WTC11 (cell line): ENCODE data around the gene REEP2. TPM values are rescaled to one million over a fixed set of nuclear protein-coding genes. Genes with fewer than 3 reads are reported as not detected.

Experiments
- ATAC-seq: fragments of 200-7000 bp; cut with Tn5 transposase; 2 replicates; pipeline ENCODE4 v1.10.0; 2021; ENCODE audit warnings: mild to moderate bottlenecking, moderate library complexity
- CTCF ChIA-PET: fragments of 300-600 bp; sonication (Branson Sonifier 250); formaldehyde crosslinking; loops from one replicate; lab custom pipeline; 2021; ENCODE audit warnings: antibody characterized with exemption; lab: Charles Lee
- POLR2A ChIA-PET: fragments of 350-600 bp; sonication (Branson Sonifier 250); formaldehyde crosslinking; loops from one replicate; lab custom pipeline; 2021; ENCODE audit warnings: antibody characterized with exemption; lab: Charles Lee
- DNase-seq: peaks from one replicate; pipeline ENCODE4 v3.0.0; 2021; ENCODE audit warnings: low spot score
- H3K27ac Mint-ChIP-seq: 2 replicates; pipeline ENCODE4 v1.8.0; 2021; ENCODE audit warnings: mixed read lengths
- H3K27me3 Mint-ChIP-seq: 2 replicates; pipeline ENCODE4 v1.8.0; 2021; ENCODE audit warnings: low read depth, mild to moderate bottlenecking, moderate library complexity, mixed read lengths
- H3K36me3 Mint-ChIP-seq: 2 replicates; pipeline ENCODE4 v1.8.0; 2021; ENCODE audit warnings: mixed read lengths
- H3K4me1 Mint-ChIP-seq: 2 replicates; pipeline ENCODE4 v1.8.0; 2022; ENCODE audit warnings: mixed read lengths
- H3K4me3 Mint-ChIP-seq: 2 replicates; pipeline ENCODE4 v1.8.0; 2021; ENCODE audit warnings: mild to moderate bottlenecking, moderate library complexity, mixed read lengths
- H3K9me3 Mint-ChIP-seq: 2 replicates; pipeline ENCODE4 v1.8.0; 2021; ENCODE audit warnings: mixed read lengths
- CBFB ChIP-seq: sonication (generic); formaldehyde crosslinking; IDR thresholded peaks from 2 replicates; pipeline ENCODE4 v1.8.1; 2022; ENCODE audit warnings: mild to moderate bottlenecking, low read depth, missing genetic modification reagents
- FOXK1 ChIP-seq: sonication (generic); formaldehyde crosslinking; IDR thresholded peaks from 2 replicates; pipeline ENCODE4 v1.8.0; 2022; ENCODE audit warnings: mild to moderate bottlenecking, moderate library complexity, missing genetic modification reagents
- GTF2I ChIP-seq: fragments of 250-450 bp; sonication (Bioruptor Pico); conservative IDR thresholded peaks from 2 replicates; pipeline ENCODE4 v1.4.0; 2021; ENCODE audit warnings: mild to moderate bottlenecking
- JAZF1 ChIP-seq: fragments of 250-450 bp; sonication (Bioruptor Pico); IDR thresholded peaks from 2 replicates; pipeline ENCODE4 v1.9.0; 2021; ENCODE audit warnings: moderate library complexity, mild to moderate bottlenecking, inconsistent platforms
- JUN ChIP-seq: sonication (generic); formaldehyde crosslinking; IDR thresholded peaks from 2 replicates; pipeline ENCODE4 v1.8.0; 2023; ENCODE audit warnings: mild to moderate bottlenecking, missing genetic modification reagents
- MXD4 ChIP-seq: fragments of 250-450 bp; sonication (Bioruptor Pico); IDR thresholded peaks from 2 replicates; pipeline ENCODE4 v1.8.0; 2021; ENCODE audit warnings: mild to moderate bottlenecking, moderate library complexity, borderline replicate concordance
- MYBL2 ChIP-seq: sonication (generic); formaldehyde crosslinking; IDR thresholded peaks from 2 replicates; pipeline ENCODE4 v1.8.1; 2023; ENCODE audit warnings: mild to moderate bottlenecking, moderate library complexity, missing genetic modification reagents
- NFATC4 ChIP-seq: fragments of 250-450 bp; sonication (Bioruptor Pico); IDR thresholded peaks from 2 replicates; pipeline ENCODE4 v1.9.0; 2021; ENCODE audit warnings: mild to moderate bottlenecking
- NFE2L1 ChIP-seq: sonication (generic); formaldehyde crosslinking; IDR thresholded peaks from 2 replicates; pipeline ENCODE4 v1.8.1; 2023; ENCODE audit warnings: missing genetic modification reagents
- NFYB ChIP-seq: sonication (generic); formaldehyde crosslinking; conservative IDR thresholded peaks from 2 replicates; pipeline ENCODE4 v1.8.0; 2022; ENCODE audit warnings: low read depth, missing genetic modification reagents
- NR1H2 ChIP-seq: sonication (generic); formaldehyde crosslinking; IDR thresholded peaks from 2 replicates; pipeline ENCODE4 v1.9.0; 2021; ENCODE audit warnings: mild to moderate bottlenecking, moderate library complexity, missing genetic modification reagents
- NR2C2 ChIP-seq: sonication (generic); formaldehyde crosslinking; IDR thresholded peaks from 2 replicates; pipeline ENCODE4 v1.8.0; 2022; ENCODE audit warnings: mild to moderate bottlenecking, missing genetic modification reagents
- OVOL2 ChIP-seq: fragments of 250-450 bp; sonication (Bioruptor Pico); IDR thresholded peaks from 2 replicates; pipeline ENCODE4 v1.9.0; 2021; ENCODE audit warnings: mild to moderate bottlenecking, borderline replicate concordance
- TEAD4 ChIP-seq: sonication (generic); formaldehyde crosslinking; IDR thresholded peaks from 2 replicates; pipeline ENCODE4 v1.8.0; 2022; ENCODE audit warnings: mild to moderate bottlenecking, missing genetic modification reagents
- TP53 ChIP-seq: sonication (generic); formaldehyde crosslinking; IDR thresholded peaks from 2 replicates; pipeline ENCODE4 v1.8.1; 2023; ENCODE audit warnings: mild to moderate bottlenecking, missing genetic modification reagents
- ZBTB21 ChIP-seq: sonication (generic); formaldehyde crosslinking; IDR thresholded peaks from 2 replicates; pipeline ENCODE4 v1.8.1; 2023; ENCODE audit warnings: mild to moderate bottlenecking, missing genetic modification reagents, borderline replicate concordance
- ZNF138 ChIP-seq: sonication (generic); formaldehyde crosslinking; conservative IDR thresholded peaks from 2 replicates; pipeline ENCODE4 v1.8.1; 2022; ENCODE audit warnings: mild to moderate bottlenecking, moderate library complexity, missing genetic modification reagents
- ZNF317 ChIP-seq: sonication (generic); formaldehyde crosslinking; IDR thresholded peaks from 2 replicates; pipeline ENCODE4 v1.8.1; 2023; ENCODE audit warnings: low read depth, mild to moderate bottlenecking, moderate library complexity, missing genetic modification reagents, borderline replicate concordance
- ZNF416 ChIP-seq: fragments of 250-450 bp; sonication (Bioruptor Pico); IDR thresholded peaks from 2 replicates; pipeline ENCODE4 v1.9.0; 2021; ENCODE audit warnings: mild to moderate bottlenecking, inconsistent platforms
- total RNA-seq: library from RNA; stranded (reverse); gene quantifications from 3 replicates; pipeline ENCODE4 v1.2.3, GENCODE V29; 2021
- TF ChIP-seq, protein P1 (sequence below): sonication (generic); formaldehyde crosslinking; IDR thresholded peaks from 2 replicates; pipeline ENCODE4 v1.8.1; 2022; ENCODE audit warnings: low read depth, missing genetic modification reagents, borderline replicate concordance
- TF ChIP-seq, protein P2 (sequence below): sonication (generic); formaldehyde crosslinking; conservative IDR thresholded peaks from 2 replicates; pipeline ENCODE4 v1.8.1; 2023; ENCODE audit warnings: mild to moderate bottlenecking, low read depth, missing genetic modification reagents, moderate library complexity
- TF ChIP-seq, protein P3 (sequence below): sonication (generic); formaldehyde crosslinking; conservative IDR thresholded peaks from 2 replicates; pipeline ENCODE4 v1.8.1; 2022; ENCODE audit warnings: mild to moderate bottlenecking, missing genetic modification reagents
- TF ChIP-seq, protein P4 (sequence below): sonication (generic); formaldehyde crosslinking; IDR thresholded peaks from 2 replicates; pipeline ENCODE4 v1.8.0; 2022; ENCODE audit warnings: mild to moderate bottlenecking, missing genetic modification reagents
- TF ChIP-seq, protein P5 (sequence below): fragments of 200-600 bp; IDR thresholded peaks from 2 replicates; pipeline ENCODE4 v1.8.0; 2022; ENCODE audit warnings: antibody characterized with exemption

REEP2 gene
- total RNA-seq, 1 experiment from 2014 or later: 51.1 TPM

DNA sequence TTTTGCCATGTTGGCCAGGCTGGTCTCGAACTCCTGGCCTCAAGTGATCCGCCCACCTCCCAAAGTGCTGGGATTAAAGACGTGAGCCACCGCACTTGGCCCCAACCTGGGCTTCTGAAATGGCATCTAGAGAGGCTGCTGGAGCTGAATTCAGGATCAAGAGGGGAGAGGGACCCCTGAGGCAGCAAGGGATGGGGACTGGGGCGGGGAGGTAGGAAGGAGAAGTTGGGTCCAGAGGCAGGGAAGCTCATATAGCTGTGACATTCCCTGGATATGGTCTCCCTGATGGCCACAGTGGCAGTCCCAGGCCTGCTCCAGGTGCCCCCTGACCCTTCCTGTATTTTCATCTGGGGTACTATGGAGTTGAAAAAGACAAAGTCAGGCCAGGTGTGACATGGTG is 12.1 kb downstream of the REEP2 start:
- Mint-ChIP-seq H3K27me3 (no peaks in the 10 kb centered on the region; the same call in 1 of the 2 replicates), H3K4me1 (peaks cover 29% of the 10 kb centered on the region), H3K4me3 (no peak overlapping the region), H3K9me3 (no peaks in the 10 kb centered on the region), H3K36me3 (no peaks in the 10 kb centered on the region), H3K27ac (no peak overlapping the region)
- DNase-seq (no peak), ATAC-seq (no peak)
- POLR2A ChIA-PET: no interaction called here
- TF ChIP-seq, protein P1, sequence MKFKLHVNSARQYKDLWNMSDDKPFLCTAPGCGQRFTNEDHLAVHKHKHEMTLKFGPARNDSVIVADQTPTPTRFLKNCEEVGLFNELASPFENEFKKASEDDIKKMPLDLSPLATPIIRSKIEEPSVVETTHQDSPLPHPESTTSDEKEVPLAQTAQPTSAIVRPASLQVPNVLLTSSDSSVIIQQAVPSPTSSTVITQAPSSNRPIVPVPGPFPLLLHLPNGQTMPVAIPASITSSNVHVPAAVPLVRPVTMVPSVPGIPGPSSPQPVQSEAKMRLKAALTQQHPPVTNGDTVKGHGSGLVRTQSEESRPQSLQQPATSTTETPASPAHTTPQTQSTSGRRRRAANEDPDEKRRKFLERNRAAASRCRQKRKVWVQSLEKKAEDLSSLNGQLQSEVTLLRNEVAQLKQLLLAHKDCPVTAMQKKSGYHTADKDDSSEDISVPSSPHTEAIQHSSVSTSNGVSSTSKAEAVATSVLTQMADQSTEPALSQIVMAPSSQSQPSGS (CRISPR knock-in tag): no peak
- TF ChIP-seq, protein P2, sequence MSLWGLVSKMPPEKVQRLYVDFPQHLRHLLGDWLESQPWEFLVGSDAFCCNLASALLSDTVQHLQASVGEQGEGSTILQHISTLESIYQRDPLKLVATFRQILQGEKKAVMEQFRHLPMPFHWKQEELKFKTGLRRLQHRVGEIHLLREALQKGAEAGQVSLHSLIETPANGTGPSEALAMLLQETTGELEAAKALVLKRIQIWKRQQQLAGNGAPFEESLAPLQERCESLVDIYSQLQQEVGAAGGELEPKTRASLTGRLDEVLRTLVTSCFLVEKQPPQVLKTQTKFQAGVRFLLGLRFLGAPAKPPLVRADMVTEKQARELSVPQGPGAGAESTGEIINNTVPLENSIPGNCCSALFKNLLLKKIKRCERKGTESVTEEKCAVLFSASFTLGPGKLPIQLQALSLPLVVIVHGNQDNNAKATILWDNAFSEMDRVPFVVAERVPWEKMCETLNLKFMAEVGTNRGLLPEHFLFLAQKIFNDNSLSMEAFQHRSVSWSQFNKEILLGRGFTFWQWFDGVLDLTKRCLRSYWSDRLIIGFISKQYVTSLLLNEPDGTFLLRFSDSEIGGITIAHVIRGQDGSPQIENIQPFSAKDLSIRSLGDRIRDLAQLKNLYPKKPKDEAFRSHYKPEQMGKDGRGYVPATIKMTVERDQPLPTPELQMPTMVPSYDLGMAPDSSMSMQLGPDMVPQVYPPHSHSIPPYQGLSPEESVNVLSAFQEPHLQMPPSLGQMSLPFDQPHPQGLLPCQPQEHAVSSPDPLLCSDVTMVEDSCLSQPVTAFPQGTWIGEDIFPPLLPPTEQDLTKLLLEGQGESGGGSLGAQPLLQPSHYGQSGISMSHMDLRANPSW (CRISPR knock-in tag): no peak
- no peak for TF ChIP-seq NFATC4 (CRISPR knock-in tag)
- TF ChIP-seq NR2C2: no peak
- TF ChIP-seq MXD4 (CRISPR knock-in tag): no peak
- no peak for TF ChIP-seq NFYB (CRISPR knock-in tag)
- TF ChIP-seq ZNF138: no peak
- TF ChIP-seq, protein P3, sequence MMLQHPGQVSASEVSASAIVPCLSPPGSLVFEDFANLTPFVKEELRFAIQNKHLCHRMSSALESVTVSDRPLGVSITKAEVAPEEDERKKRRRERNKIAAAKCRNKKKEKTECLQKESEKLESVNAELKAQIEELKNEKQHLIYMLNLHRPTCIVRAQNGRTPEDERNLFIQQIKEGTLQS (CRISPR knock-in tag): no peak
- TF ChIP-seq CBFB (CRISPR knock-in tag): no peak
- TF ChIP-seq, protein P4, sequence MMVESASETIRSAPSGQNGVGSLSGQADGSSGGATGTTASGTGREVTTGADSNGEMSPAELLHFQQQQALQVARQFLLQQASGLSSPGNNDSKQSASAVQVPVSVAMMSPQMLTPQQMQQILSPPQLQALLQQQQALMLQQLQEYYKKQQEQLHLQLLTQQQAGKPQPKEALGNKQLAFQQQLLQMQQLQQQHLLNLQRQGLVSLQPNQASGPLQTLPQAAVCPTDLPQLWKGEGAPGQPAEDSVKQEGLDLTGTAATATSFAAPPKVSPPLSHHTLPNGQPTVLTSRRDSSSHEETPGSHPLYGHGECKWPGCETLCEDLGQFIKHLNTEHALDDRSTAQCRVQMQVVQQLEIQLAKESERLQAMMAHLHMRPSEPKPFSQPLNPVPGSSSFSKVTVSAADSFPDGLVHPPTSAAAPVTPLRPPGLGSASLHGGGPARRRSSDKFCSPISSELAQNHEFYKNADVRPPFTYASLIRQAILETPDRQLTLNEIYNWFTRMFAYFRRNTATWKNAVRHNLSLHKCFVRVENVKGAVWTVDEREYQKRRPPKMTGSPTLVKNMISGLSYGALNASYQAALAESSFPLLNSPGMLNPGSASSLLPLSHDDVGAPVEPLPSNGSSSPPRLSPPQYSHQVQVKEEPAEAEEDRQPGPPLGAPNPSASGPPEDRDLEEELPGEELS (CRISPR knock-in tag): no peak
- no peak for TF ChIP-seq FOXK1 (CRISPR knock-in tag)
- no peak for TF ChIP-seq OVOL2
- TF ChIP-seq ZBTB21 (CRISPR knock-in tag): no peak
- TF ChIP-seq ZNF416 (CRISPR knock-in tag): no peak
- CTCF ChIA-PET: interaction anchor here (0.6 to 5.9 kb wide), 13 partner anchors 11 to 581 kb away, joined by 3 to 154 read pairs (median 5); partner anchors contain the start of genes EGR1, KDM3B and REEP2

DNA sequence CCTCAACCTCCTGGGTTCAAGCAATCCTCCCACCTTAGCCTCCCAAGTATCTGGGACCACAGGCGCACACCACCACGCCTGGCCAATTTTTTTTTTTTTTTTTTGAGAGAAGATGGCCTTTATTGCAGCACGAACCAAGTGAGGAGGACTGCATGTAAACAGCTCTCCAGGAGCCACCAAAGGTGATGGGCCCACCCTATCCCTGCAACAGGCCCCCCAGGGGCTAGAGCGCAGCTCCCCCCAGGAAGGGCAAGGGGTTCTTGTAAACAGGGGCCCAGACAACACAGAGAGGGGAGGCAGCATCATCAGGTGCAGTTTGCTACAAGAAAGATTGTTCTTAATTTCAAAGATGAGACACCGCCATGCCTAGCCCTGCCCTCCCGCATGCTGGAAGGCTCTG is 13.9 kb downstream of the REEP2 start:
- ChIA-PET CTCF (interaction anchor here (1.3 to 5.9 kb wide), 2 partner anchors 51 to 100 kb away, joined by 3 to 154 read pairs; partner anchors contain the start of gene KDM3B), POLR2A (interaction anchor here (1.5 kb wide), 1 partner anchor 12 kb away, joined by 3 read pairs; the partner anchor contains the start of gene EGR1)
- Mint-ChIP-seq H3K27me3 (no peaks in the 10 kb centered on the region; the same call in 1 of the 2 replicates), H3K27ac (no peak overlapping the region), H3K4me1 (peaks cover 29% of the 10 kb centered on the region), H3K36me3 (no peaks in the 10 kb centered on the region), H3K9me3 (no peaks in the 10 kb centered on the region), H3K4me3 (no peak overlapping the region)
- DNase-seq (no peak), ATAC-seq (no peak)
- TF ChIP-seq, protein P2 (CRISPR knock-in tag): no peak
- TF ChIP-seq JAZF1 (CRISPR knock-in tag) (no peak), GTF2I (CRISPR knock-in tag) (no peak), OVOL2 (no peak), NR1H2 (CRISPR knock-in tag) (no peak), ZBTB21 (CRISPR knock-in tag) (no peak), NFE2L1 (no peak), ZNF317 (CRISPR knock-in tag) (no peak), JUN (CRISPR knock-in tag) (no peak), TP53 (CRISPR knock-in tag) (no peak), FOXK1 (CRISPR knock-in tag) (no peak), MYBL2 (CRISPR knock-in tag) (no peak), TEAD4 (CRISPR knock-in tag) (no peak)
- TF ChIP-seq, protein P5, sequence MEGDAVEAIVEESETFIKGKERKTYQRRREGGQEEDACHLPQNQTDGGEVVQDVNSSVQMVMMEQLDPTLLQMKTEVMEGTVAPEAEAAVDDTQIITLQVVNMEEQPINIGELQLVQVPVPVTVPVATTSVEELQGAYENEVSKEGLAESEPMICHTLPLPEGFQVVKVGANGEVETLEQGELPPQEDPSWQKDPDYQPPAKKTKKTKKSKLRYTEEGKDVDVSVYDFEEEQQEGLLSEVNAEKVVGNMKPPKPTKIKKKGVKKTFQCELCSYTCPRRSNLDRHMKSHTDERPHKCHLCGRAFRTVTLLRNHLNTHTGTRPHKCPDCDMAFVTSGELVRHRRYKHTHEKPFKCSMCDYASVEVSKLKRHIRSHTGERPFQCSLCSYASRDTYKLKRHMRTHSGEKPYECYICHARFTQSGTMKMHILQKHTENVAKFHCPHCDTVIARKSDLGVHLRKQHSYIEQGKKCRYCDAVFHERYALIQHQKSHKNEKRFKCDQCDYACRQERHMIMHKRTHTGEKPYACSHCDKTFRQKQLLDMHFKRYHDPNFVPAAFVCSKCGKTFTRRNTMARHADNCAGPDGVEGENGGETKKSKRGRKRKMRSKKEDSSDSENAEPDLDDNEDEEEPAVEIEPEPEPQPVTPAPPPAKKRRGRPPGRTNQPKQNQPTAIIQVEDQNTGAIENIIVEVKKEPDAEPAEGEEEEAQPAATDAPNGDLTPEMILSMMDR: no peak
